ENCODE measurements around the gene BPIFB3.

Gene BPIFB3

DNA sequence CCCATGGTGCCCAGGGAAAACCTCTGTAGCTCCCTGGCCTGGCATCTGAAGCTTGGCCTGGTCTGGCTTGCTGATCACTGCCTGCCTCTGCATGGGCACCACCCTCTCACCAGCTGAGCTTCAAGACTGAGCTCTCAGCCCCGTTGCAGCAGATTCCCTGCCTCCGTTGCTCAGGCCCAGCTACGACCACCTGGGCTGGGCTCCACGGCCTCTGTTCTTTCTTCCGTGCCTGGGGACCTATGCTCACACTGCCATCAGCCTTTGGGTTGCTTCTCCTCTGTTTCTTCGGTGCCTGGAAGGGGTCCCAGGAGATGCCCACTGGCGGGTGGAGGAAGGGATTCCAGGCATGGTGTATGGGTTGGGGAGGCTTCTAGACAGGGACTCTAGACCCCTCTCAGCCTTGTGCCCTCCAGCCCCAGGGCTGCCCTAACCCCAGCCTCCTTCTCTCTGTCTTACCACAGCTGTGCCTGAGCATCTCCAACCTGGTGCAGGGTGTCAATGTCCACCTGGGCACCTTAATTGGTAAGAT lies 37.1 kb upstream of the BPIFB3 start:
- in situ Hi-C loops (cut with MboI; ENCODE audit: low pct_unique_long_range_greater_than_20kb, low sequenced_read_pairs, unreplicated experiment) = loop anchor here (10.0 kb wide), 1 partner anchor 62 kb away; no protein-coding TSS in a partner anchor
- TF ChIP-seq, protein P1, sequence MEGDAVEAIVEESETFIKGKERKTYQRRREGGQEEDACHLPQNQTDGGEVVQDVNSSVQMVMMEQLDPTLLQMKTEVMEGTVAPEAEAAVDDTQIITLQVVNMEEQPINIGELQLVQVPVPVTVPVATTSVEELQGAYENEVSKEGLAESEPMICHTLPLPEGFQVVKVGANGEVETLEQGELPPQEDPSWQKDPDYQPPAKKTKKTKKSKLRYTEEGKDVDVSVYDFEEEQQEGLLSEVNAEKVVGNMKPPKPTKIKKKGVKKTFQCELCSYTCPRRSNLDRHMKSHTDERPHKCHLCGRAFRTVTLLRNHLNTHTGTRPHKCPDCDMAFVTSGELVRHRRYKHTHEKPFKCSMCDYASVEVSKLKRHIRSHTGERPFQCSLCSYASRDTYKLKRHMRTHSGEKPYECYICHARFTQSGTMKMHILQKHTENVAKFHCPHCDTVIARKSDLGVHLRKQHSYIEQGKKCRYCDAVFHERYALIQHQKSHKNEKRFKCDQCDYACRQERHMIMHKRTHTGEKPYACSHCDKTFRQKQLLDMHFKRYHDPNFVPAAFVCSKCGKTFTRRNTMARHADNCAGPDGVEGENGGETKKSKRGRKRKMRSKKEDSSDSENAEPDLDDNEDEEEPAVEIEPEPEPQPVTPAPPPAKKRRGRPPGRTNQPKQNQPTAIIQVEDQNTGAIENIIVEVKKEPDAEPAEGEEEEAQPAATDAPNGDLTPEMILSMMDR (IDR thresholded peaks at IDR 0.05; ENCODE audit: extremely low read depth, insufficient read depth, missing control alignments) = no peak
- no peak for DNase-seq (ENCODE audit: low spot score)

DNA sequence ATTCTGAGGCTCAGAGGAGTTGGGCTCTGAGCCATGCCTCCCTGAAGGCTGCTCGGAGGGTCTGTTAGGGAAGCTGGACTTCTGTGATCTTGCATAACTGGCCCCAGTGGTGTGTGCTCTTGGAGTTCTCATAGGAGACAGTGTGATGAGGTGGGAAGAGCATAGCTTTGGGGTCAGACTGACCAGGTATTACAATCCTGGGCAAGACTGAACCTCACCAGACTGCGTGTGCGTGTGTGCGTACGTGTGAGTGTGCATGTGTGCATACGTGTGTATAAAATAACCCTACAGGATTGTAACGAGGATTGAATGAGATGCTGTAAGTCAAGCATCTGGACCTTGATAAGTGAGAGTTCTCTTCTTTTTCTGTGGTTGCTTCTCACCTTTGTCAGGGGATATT lies 36.2 kb upstream of the BPIFB3 start:
- no peak for DNase-seq (ENCODE audit: low spot score)
- in situ Hi-C loops (cut with MboI; ENCODE audit: low pct_unique_long_range_greater_than_20kb, low sequenced_read_pairs, unreplicated experiment) = loop anchor here (10.0 kb wide), 1 partner anchor 63 kb away; no protein-coding TSS in a partner anchor
- TF ChIP-seq, protein P1 (IDR thresholded peaks at IDR 0.05; ENCODE audit: extremely low read depth, insufficient read depth, missing control alignments) = no peak

DNA sequence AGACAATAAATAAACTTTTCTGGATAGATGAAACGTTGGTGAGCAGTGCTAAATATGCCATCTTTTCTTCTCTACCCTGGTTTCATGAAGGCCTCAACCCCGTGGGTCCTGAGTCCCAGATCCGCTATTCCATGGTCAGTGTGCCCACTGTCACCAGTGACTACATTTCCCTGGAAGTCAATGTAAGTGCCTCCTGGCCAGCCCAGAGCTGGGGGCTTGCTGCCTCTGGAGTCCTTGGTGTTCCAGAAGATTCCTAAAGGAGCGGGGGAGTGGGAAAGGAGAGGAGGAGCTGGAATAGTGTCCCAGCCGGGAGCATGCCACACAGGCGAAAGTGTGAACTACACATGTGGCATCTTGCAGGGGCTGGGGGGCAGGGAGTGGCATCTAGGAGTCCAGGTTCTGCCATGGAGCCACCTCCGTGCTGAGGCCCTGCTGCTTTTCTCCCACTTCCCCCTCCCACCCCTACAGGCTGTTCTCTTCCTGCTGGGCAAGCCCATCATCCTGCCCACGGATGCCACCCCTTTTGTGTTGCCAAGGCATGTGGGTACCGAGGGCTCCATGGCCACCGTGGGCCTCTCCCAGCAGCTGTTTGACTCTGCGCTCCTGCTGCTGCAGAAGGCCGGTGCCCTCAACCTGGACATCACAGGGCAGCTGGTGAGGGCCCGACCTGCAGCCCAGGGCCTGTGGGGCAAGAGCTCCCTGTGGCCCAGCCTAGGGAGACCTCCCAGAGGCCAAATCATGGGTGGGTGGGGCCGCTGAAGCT lies 35.4 kb upstream of the BPIFB3 start:
- TF ChIP-seq, protein P1 (IDR thresholded peaks at IDR 0.05; ENCODE audit: extremely low read depth, insufficient read depth, missing control alignments) = no peak
- in situ Hi-C loops (cut with MboI; ENCODE audit: low pct_unique_long_range_greater_than_20kb, low sequenced_read_pairs, unreplicated experiment) = loop anchor here (10.0 kb wide), 1 partner anchor 64 kb away; no protein-coding TSS in a partner anchor
- no peak for DNase-seq (ENCODE audit: low spot score)

DNA sequence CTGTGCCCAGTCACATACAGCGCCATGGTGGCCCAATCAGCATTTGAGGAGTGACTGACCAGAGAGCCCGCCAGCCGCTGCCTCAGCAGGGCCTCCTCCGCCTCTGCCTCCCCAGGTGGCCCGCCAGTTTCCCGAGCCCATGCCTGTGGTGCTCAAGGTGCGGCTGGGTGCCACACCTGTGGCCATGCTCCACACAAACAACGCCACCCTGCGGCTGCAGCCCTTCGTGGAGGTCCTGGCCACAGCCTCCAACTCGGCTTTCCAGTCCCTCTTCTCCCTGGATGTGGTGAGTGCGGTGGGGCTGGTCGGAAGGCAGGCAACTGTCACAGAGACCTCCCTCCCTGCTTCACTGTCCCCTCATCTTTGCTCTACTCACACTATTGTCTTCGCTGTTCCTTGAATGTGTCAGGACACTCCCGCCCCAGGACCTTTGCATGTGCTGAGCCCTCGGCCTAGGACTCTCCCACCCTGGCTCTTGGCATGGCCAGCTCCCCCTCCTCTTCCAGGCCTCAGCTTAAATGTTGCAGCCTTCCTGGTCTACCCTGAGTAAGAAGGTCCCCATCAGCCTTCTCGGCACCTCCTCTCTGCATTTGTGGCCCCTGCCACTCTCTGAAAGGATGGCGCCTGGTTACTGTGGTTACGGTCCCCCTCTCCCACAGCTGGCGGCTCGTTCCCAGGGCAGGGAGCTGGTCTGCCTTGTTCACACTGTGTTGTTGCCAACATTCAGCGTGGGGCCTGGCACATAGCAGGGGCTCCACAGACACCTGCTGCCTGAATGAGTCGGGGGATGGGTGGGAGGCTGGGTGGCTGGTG lies 34.0 kb upstream of the BPIFB3 start:
- in situ Hi-C loops (cut with MboI; ENCODE audit: low pct_unique_long_range_greater_than_20kb, low sequenced_read_pairs, unreplicated experiment) = loop anchor here (10.0 kb wide), 1 partner anchor 65 kb away; no protein-coding TSS in a partner anchor
- no peak for DNase-seq (ENCODE audit: low spot score)
- TF ChIP-seq, protein P1 (IDR thresholded peaks at IDR 0.05; ENCODE audit: extremely low read depth, insufficient read depth, missing control alignments) = no peak

DNA sequence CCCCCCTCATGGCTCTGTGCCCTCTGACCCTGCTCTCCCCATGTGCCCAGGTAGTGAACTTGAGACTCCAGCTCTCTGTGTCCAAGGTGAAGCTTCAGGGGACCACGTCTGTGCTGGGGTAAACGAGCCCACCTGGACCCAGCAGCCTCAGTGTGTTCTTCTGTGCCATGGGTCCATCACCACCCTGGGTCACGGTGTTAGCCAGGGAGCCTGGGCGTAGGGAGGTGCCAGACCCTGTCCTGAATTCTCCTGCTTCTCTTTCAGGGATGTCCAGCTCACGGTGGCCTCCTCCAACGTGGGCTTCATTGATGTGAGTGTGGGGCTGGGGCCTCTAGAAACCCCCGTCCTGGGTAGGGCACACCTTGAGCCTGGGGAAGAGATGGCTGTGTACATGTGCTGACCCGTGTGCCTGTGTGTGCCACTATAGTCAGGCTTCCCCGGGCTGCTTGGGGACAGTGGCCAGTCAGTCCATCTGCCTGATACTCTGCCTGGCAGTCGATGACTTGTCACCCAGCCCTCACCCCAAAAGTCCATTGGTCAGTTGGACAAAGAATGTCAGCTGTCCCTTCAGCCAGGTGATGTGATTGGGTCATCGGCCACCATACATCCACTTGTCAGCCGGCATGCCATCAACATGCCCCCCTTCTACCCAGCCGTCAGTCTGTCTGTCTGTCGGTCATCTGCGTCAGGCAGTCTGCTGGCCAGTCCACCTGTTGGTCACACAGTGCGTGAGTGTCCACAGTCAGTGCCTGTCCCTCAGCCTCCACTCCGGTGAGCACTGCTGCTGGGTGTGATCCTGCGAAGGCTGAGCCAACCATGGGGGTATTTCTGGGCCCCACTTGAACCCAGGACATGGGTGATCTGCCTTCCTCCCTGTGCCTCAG lies 33.2 kb upstream of the BPIFB3 start:
- DNase-seq (ENCODE audit: low spot score) = no peak
- TF ChIP-seq, protein P1 (IDR thresholded peaks at IDR 0.05; ENCODE audit: extremely low read depth, insufficient read depth, missing control alignments) = no peak
- in situ Hi-C loops (cut with MboI; ENCODE audit: low pct_unique_long_range_greater_than_20kb, low sequenced_read_pairs, unreplicated experiment) = no loop called here

DNA sequence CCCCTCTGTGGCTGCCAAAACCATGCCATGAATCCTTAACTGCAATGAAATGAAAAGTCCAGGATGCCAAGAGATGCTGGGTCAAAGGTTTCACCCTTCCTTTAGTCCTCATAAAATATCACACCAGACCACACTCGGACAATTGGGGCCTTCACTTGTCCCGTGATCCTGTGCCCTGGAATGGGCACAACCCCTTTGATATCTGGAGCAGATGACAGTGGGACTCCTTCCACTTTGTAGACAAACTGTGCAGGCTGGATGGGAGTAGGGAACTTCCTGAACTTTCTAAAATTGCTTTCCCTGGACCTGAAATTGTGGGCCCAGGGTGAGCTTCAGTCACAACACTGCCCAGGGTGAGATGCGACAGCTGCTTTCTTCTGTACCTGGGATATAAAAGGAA lies 31.8 kb upstream of the BPIFB3 start:
- in situ Hi-C loops (cut with MboI; ENCODE audit: low pct_unique_long_range_greater_than_20kb, low sequenced_read_pairs, unreplicated experiment) = no loop called here
- no peak for DNase-seq (ENCODE audit: low spot score)
- TF ChIP-seq, protein P1 (IDR thresholded peaks at IDR 0.05; ENCODE audit: extremely low read depth, insufficient read depth, missing control alignments) = no peak

Measured in GM13977 (cell line).